Spleen (tissue), 11 donors: Measurements from ENCODE around the gene LPCAT2. TPM values are rescaled to one million over a fixed set of nuclear protein-coding genes. Genes with fewer than 3 reads are reported as not detected.

ENCODE experiments used
- DNase-seq: peaks from one replicate; pipeline ENCODE4 v3.0.0-alpha.2; 2020
- H3K27ac ChIP-seq, 8 donors: fragments of 200-600 bp; sonication (generic) in 7 of 8; 1 replicate in 4 of 8; 2 replicates in 4 of 8; pipeline versions ENCODE4 v1.5.0 to v1.8.0; 2016 to 2021; ENCODE audit warnings: inconsistent platforms in 4 of 8, mild to moderate bottlenecking in 4 of 8, moderate library complexity in 1 of 8
- H3K27me3 ChIP-seq, 7 donors: fragments of 200-600 bp; sonication (generic) in 6 of 7; replicated peaks in 1 of 7; 1 replicate in 4 of 7; 2 replicates in 3 of 7; pipeline versions ENCODE4 v1.5.0 to v1.8.0; 2016 to 2021; ENCODE audit warnings: inconsistent platforms in 3 of 7, mild to moderate bottlenecking in 1 of 7
- H3K36me3 ChIP-seq, 6 donors: fragments of 200-600 bp; sonication (generic) in 5 of 6; 1 replicate in 4 of 6; 2 replicates in 2 of 6; pipeline versions ENCODE4 v1.5.0 to v1.8.0; 2016 to 2021; ENCODE audit warnings: inconsistent platforms in 2 of 6
- H3K4me1 ChIP-seq, 6 donors: fragments of 200-600 bp; sonication (generic) in 5 of 6; 1 replicate in 3 of 6; 2 replicates in 3 of 6; pipeline versions ENCODE4 v1.5.0 to v1.8.0; 2016 to 2021; ENCODE audit warnings: inconsistent platforms in 3 of 6
- H3K4me3 ChIP-seq, 8 donors: fragments of 200-600 bp; sonication (generic) in 7 of 8; 1 replicate in 4 of 8; 2 replicates in 4 of 8; pipeline versions ENCODE4 v1.5.0 to v1.8.0; 2016 to 2021; ENCODE audit warnings: inconsistent platforms in 4 of 8, mild to moderate bottlenecking in 4 of 8, moderate library complexity in 2 of 8
- H3K9me3 ChIP-seq, 8 donors: fragments of 200-600 bp; sonication (generic) in 7 of 8; 1 replicate in 4 of 8; 2 replicates in 4 of 8; pipeline versions ENCODE4 v1.5.0 to v1.8.0; 2016 to 2021; ENCODE audit warnings: inconsistent platforms in 4 of 8
- POLR2A ChIP-seq, 3 donors: fragments of 450-650 bp; IDR thresholded peaks; one replicate each; pipeline ENCODE4 v1.5.1; 2017; ENCODE audit warnings: antibody characterized with exemption in 3 of 3, mild to moderate bottlenecking in 1 of 3
- POLR2AphosphoS5 ChIP-seq, 3 donors: sonication (generic); formaldehyde crosslinking; IDR thresholded peaks; one replicate each; pipeline ENCODE4 v1.5.1; 2017; ENCODE audit warnings: antibody characterized with exemption in 3 of 3
- WGBS, 5 donors: extraction: QIAGEN DNeasy Blood & Tissue Kit in 3 of 5; methylation state at CpG; one replicate each; pipeline versions ENCODE4 v1.1.5 to v1.1.7; 2013 to 2018; 5-methylcytosine and 5-hydroxymethylcytosine counted together
- intact Hi-C: fragments of 100-400 bp; cut with DNase I; formaldehyde crosslinking; loops from one replicate; pipeline ENCODE4 v1.15.0; 2023; ENCODE audit warnings: low total_unique reads
- polyA plus RNA-seq, 3 donors: library from polyadenylated mRNA; stranded (reverse); fragments of 200-250 nt; gene quantifications; one replicate each; pipeline ENCODE4 v1.2.1, GENCODE V29; 2013
- total RNA-seq, 7 donors: library from RNA; depleted of rRNA in 3 of 7; stranded (reverse); fragments of >200 nt in 3 of 7; fragmentation: NEBNext Ultra II Directional in 4 of 7; extraction: Animal tissue kit (Norgen Biotek cat#: 25700) in 4 of 7; gene quantifications; one replicate each; pipeline versions ENCODE4 v1.1.0 to v1.2.1, GENCODE V29; 2016 to 2021
- TF ChIP-seq, protein P1 (sequence below), 11 experiments: fragments of 200-600 bp in 7 of 11; fragments of 450-650 bp in 4 of 11; sonication (generic) in 4 of 11; IDR thresholded peaks in 8 of 11; conservative IDR thresholded peaks in 3 of 11; 1 replicate in 7 of 11; 2 replicates in 4 of 11; pipeline versions ENCODE4 v1.4.0 to v1.8.0; 2016 to 2021; ENCODE audit warnings: antibody characterized with exemption in 11 of 11, inconsistent platforms in 4 of 11, mild to moderate bottlenecking in 1 of 11
- donor health status: healthy with polysubstance abuse.
- donor health status: DM: no; HTN: no; CAD: no; lungs with moderate emphysema.
- donor health status: DM: no; HTN: no; CAD: no.
- donor health status: Bipolar disorder and iron deficiency.
- donor health status: healthy.
- donor health status: DM: no; HTN: no; CAD: no.
- donor health status: DM: yes; HTN: yes; CAD: no.

Gene LPCAT2
- total and polyA plus RNA-seq, 10 donors = 3.4 to 44.3 (median 31.1) TPM

- no peak for TF ChIP-seq POLR2AphosphoS5 (IDR thresholded peaks at IDR 0.05)
- TF ChIP-seq, protein P1, sequence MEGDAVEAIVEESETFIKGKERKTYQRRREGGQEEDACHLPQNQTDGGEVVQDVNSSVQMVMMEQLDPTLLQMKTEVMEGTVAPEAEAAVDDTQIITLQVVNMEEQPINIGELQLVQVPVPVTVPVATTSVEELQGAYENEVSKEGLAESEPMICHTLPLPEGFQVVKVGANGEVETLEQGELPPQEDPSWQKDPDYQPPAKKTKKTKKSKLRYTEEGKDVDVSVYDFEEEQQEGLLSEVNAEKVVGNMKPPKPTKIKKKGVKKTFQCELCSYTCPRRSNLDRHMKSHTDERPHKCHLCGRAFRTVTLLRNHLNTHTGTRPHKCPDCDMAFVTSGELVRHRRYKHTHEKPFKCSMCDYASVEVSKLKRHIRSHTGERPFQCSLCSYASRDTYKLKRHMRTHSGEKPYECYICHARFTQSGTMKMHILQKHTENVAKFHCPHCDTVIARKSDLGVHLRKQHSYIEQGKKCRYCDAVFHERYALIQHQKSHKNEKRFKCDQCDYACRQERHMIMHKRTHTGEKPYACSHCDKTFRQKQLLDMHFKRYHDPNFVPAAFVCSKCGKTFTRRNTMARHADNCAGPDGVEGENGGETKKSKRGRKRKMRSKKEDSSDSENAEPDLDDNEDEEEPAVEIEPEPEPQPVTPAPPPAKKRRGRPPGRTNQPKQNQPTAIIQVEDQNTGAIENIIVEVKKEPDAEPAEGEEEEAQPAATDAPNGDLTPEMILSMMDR (IDR thresholded peaks at IDR 0.05 in 8 of 11, conservative IDR thresholded peaks at IDR 0.05 in 3 of 11) = no peak
- no peak for TF ChIP-seq POLR2A (IDR thresholded peaks at IDR 0.05)
- Histone ChIP-seq H3K4me1 (peaks cover 0 to 16% (median 0%) of the 10 kb centered on the region in 6 donors), H3K27ac (no peak overlapping the region), H3K36me3 (peaks cover 0 to 5% (median 0%) of the 10 kb centered on the region in 6 donors), H3K9me3 (peaks cover 0 to 17% (median 15%) of the 10 kb centered on the region in 8 donors), H3K4me3 (no peak overlapping the region), H3K27me3 (peaks cover 0 to 15% (median 0%) of the 10 kb centered on the region in 7 donors)
- WGBS, 5 donors = 79 to 98% (median 95%) methylated on average over 1 of the region's 1 CpG
- intact Hi-C loops = no loop called here
- DNase-seq = no peak
Measured at GRCh38 chr16:55515111-55515510, 6.2 kb downstream of the LPCAT2 start.

DNA sequence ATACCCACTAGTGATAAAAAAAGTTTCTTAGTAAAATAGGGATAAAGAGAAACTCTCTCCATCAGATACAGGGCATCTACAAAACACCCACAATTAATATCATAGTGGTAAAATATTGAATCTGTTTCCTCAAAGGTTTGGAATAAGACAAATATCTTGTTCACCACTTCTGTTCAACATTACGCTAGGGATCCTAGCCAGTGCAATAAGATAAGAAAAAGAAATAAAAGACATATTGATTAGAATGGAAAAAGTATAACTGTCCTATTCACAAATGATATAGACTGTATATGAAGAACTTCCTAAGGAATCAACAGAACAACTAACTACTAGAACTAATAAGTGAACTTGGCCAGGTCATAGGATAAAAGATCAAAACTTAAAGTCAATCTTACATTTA, 12.9 kb downstream of the LPCAT2 start:
- H3K4me3 ChIP-seq = no peak overlapping the region
- H3K27me3 ChIP-seq = no peaks in the 10 kb centered on the region
- intact Hi-C loops = no loop called here
- no peak overlapping the region for H3K27ac ChIP-seq
- 0 to 53% (median 49%) methylated on average over 1 of the region's 1 CpG for WGBS, 5 donors
- no peaks in the 10 kb centered on the region for H3K4me1 ChIP-seq
- DNase-seq = no peak
- peaks cover 0 to 20% (median 16%) of the 10 kb centered on the region in 8 donors for H3K9me3 ChIP-seq
- no peak for TF ChIP-seq POLR2AphosphoS5 (IDR thresholded peaks at IDR 0.05)
- no peak for TF ChIP-seq POLR2A (IDR thresholded peaks at IDR 0.05)
- TF ChIP-seq, protein P1 (IDR thresholded peaks at IDR 0.05 in 8 of 11, conservative IDR thresholded peaks at IDR 0.05 in 3 of 11) = no peak
- H3K36me3 ChIP-seq = no peaks in the 10 kb centered on the region

GRCh38 chr16:55526441-55526840, 17.6 kb downstream of the LPCAT2 start:
- no peak overlapping the region for H3K4me3 ChIP-seq
- no peaks in the 10 kb centered on the region for H3K27me3 ChIP-seq
- H3K9me3 ChIP-seq = peaks cover 0 to 13% (median 11%) of the 10 kb centered on the region in 8 donors
- no peak overlapping the region for H3K27ac ChIP-seq
- peaks cover 0 to 22% (median 0%) of the 10 kb centered on the region in 6 donors for H3K36me3 ChIP-seq
- TF ChIP-seq, protein P1 (IDR thresholded peaks at IDR 0.05 in 8 of 11, conservative IDR thresholded peaks at IDR 0.05 in 3 of 11) = no peak
- TF ChIP-seq POLR2A (IDR thresholded peaks at IDR 0.05) (no peak), POLR2AphosphoS5 (IDR thresholded peaks at IDR 0.05) (no peak)
- no peak for DNase-seq
- intact Hi-C loops = no loop called here
- peaks cover 0 to 5% (median 0%) of the 10 kb centered on the region in 6 donors for H3K4me1 ChIP-seq
- WGBS, 5 donors = 50 to 74% (median 60%) methylated on average over 2 of the region's 2 CpGs

DNA sequence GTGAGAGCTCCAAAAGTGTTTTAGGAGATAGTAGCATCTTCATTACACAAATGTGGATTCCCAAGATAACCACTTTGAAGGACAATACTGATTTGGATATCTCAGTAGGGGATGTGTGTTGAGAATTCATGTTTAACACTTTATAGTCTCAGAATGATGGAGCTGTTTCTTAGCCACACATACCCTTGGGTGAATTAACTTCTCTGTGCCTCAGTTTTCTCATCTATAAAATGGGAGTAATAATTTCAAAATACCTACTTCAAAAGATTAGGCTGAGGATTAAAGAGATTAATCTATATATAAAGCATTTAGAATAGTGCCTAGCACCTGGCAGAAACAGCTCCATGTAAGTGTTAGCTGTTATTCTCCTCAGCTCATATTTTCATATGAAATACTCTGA, 19.0 kb downstream of the LPCAT2 start:
- no peak overlapping the region for H3K27ac ChIP-seq
- H3K4me3 ChIP-seq = no peak overlapping the region
- H3K9me3 ChIP-seq = no peaks in the 10 kb centered on the region
- H3K36me3 ChIP-seq = peaks cover 0 to 35% (median 0%) of the 10 kb centered on the region in 6 donors
- H3K27me3 ChIP-seq = no peaks in the 10 kb centered on the region
- TF ChIP-seq, protein P1 (IDR thresholded peaks at IDR 0.05 in 8 of 11, conservative IDR thresholded peaks at IDR 0.05 in 3 of 11) = no peak
- TF ChIP-seq POLR2A (IDR thresholded peaks at IDR 0.05) (no peak), POLR2AphosphoS5 (IDR thresholded peaks at IDR 0.05) (no peak)
- intact Hi-C loops = no loop called here
- peaks cover 0 to 5% (median 0%) of the 10 kb centered on the region in 6 donors for H3K4me1 ChIP-seq
- DNase-seq = no peak
